HepG2 (cell line): Measurements from ENCODE around the gene APOBEC3B. TPM values are rescaled to one million over a fixed set of nuclear protein-coding genes. Genes with fewer than 3 reads are reported as not detected.
"Not testable (repeated sequence)": the region's sequence is repeated elsewhere in the genome, so short reads cannot be mapped to it uniquely, and the experiment has no call there.

ENCODE experiments used
- ATAC-seq: fragments of 200-7000 bp; cut with Tn5 transposase; 3 replicates; pipeline ENCODE4 v1.9.1; 2020; ENCODE audit warnings: mild to moderate bottlenecking, moderate library complexity
- BruUV-seq: library from RNA; stranded (reverse); fragments of 400-500 nt; replicated peaks from 2 replicates; lab custom pipeline; 2021; lab: Mats Ljungman, UMichigan
- CTCF ChIA-PET: fragments of 300-600 bp; formaldehyde crosslinking; extraction: SDS; loops from one replicate; lab custom pipeline; 2021; ENCODE audit warnings: low total read pairs, inconsistent platforms, low intra/inter-chr PET ratio; lab: Yijun Ruan, JAX
- POLR2A ChIA-PET: fragments of 350-600 bp; sonication (Branson Sonifier 250); formaldehyde crosslinking; loops from one replicate; lab custom pipeline; 2020; ENCODE audit warnings: antibody characterized with exemption, inconsistent platforms; lab: Yijun Ruan, JAX
- DNase-seq: peaks from one replicate; pipeline ENCODE4 v3.0.0-alpha.2; 2015; ENCODE audit warnings: low spot score
- FAIRE-seq: peaks from 3 replicates; lab custom pipeline; 2011; peaks lifted over from hg19 to GRCh38; lab: Jason Lieb, UNC
- H2AFZ ChIP-seq: one replicate; pipeline ENCODE4 v1.6.1; 2011; ENCODE audit warnings: low read length, inconsistent platforms
- H3K27ac ChIP-seq: fragments of 300-600 bp; 3 replicates; pipeline ENCODE4 v1.8.0; 2011; ENCODE audit warnings: mixed run types, mild to moderate bottlenecking, mixed read lengths, low read length, inconsistent platforms; ENCODE audit not compliant: insufficient read depth; ENCODE audit errors: extremely low read length
- H3K27me3 ChIP-seq, 2 experiments: fragments of 200-600 bp in 1 of 2; 2 replicates in 1 of 2; 3 replicates in 1 of 2; pipeline versions ENCODE4 v1.6.0 to v1.8.0; 2011; ENCODE audit warnings: low read length in 2 of 2, mild to moderate bottlenecking in 2 of 2, moderate library complexity in 2 of 2, inconsistent platforms in 1 of 2; ENCODE audit not compliant: insufficient read depth in 2 of 2, control insufficient read depth in 1 of 2
- H3K36me3 ChIP-seq, 2 experiments: fragments of 200-600 bp in 1 of 2; replicated peaks in 1 of 2; 2 replicates in 1 of 2; 3 replicates in 1 of 2; pipeline versions ENCODE4 v1.5.1 to v1.8.0; 2011; ENCODE audit warnings: low read length in 2 of 2, inconsistent platforms in 1 of 2; ENCODE audit not compliant: insufficient read depth in 2 of 2, control insufficient read depth in 1 of 2
- H3K4me1 ChIP-seq: 2 replicates; pipeline ENCODE4 v1.5.1; 2012; ENCODE audit warnings: low read length, inconsistent platforms; ENCODE audit not compliant: insufficient read depth
- H3K4me2 ChIP-seq: 2 replicates; pipeline ENCODE4 v1.6.0; 2011; ENCODE audit warnings: low read depth, low read length, inconsistent platforms
- H3K4me3 ChIP-seq, 3 experiments: fragments of 200-600 bp in 1 of 3; sonication (generic), shearing (Covaris generic) in 1 of 3; replicated peaks in 1 of 3; 2 replicates each; pipeline ENCODE4 v1.5.1; 2011 to 2016; ENCODE audit warnings: low read length in 3 of 3, inconsistent platforms in 2 of 3, low read depth in 2 of 3, mild to moderate bottlenecking in 2 of 3, control low read depth in 1 of 3, mixed read lengths in 1 of 3; ENCODE audit not compliant: insufficient read depth in 1 of 3
- H3K79me2 ChIP-seq: one replicate; pipeline ENCODE4 v1.6.1; 2011; ENCODE audit warnings: low read length, inconsistent platforms; ENCODE audit not compliant: insufficient read depth
- H3K9ac ChIP-seq: 2 replicates; pipeline ENCODE4 v1.6.0; 2011; ENCODE audit warnings: mild to moderate bottlenecking, low read depth, low read length, inconsistent platforms; ENCODE audit not compliant: insufficient read depth
- H3K9me3 ChIP-seq: 2 replicates; pipeline ENCODE4 v1.5.1; 2012; ENCODE audit warnings: mild to moderate bottlenecking, low read length
- H4K20me1 ChIP-seq: 2 replicates; pipeline ENCODE4 v1.6.0; 2011; ENCODE audit warnings: inconsistent platforms, mild to moderate bottlenecking, low read length, moderate library complexity; ENCODE audit not compliant: insufficient read depth
- AHR ChIP-seq: IDR thresholded peaks from 2 replicates; pipeline ENCODE4 v1.6.1; 2018; ENCODE audit warnings: missing genetic modification reagents, missing compliant biosample characterization
- DPF2 ChIP-seq: sonication (generic); formaldehyde crosslinking; IDR thresholded peaks from 2 replicates; pipeline ENCODE4 v1.4.0; 2020; ENCODE audit warnings: mild to moderate bottlenecking, low read depth, missing genetic modification reagents, borderline replicate concordance
- E2F1 ChIP-seq: sonication (generic); formaldehyde crosslinking; IDR thresholded peaks from 2 replicates; pipeline ENCODE4 v1.5.0; 2020; ENCODE audit warnings: missing genetic modification reagents
- HNF4G ChIP-seq, 2 experiments: sonication (generic) in 1 of 2; formaldehyde crosslinking in 1 of 2; IDR thresholded peaks; 2 replicates each; pipeline versions ENCODE4 v1.4.0 to v1.6.1; 2011 to 2020; ENCODE audit warnings: borderline replicate concordance in 2 of 2, low read depth in 2 of 2, mild to moderate bottlenecking in 2 of 2, low read length in 1 of 2, missing genetic modification reagents in 1 of 2, moderate library complexity in 1 of 2
- HNRNPL ChIP-seq: fragments of 200-400 bp; formaldehyde crosslinking; IDR thresholded peaks from 2 replicates; pipeline ENCODE4 v1.6.1; 2017; ENCODE audit warnings: mild to moderate bottlenecking, low read depth, low read length
- NBN ChIP-seq: fragments of 450-650 bp; conservative IDR thresholded peaks from 2 replicates; pipeline ENCODE4 v1.6.1; 2017
- PAXIP1 ChIP-seq: sonication (generic); formaldehyde crosslinking; conservative IDR thresholded peaks from 2 replicates; pipeline ENCODE4 v1.4.0; 2020; ENCODE audit warnings: mild to moderate bottlenecking, missing genetic modification reagents, moderate library complexity
- RXRA ChIP-seq: sonication (generic); formaldehyde crosslinking; IDR thresholded peaks from 2 replicates; pipeline ENCODE4 v1.5.1; 2020; ENCODE audit warnings: missing genetic modification reagents
- U2AF1 ChIP-seq: fragments of 200-400 bp; formaldehyde crosslinking; optimal IDR thresholded peaks from 2 replicates; pipeline ENCODE3; 2017; ENCODE audit warnings: mild to moderate bottlenecking, low read depth, low read length
- XRCC5 ChIP-seq: fragments of 200-400 bp; formaldehyde crosslinking; optimal IDR thresholded peaks from 2 replicates; pipeline ENCODE3; 2017; ENCODE audit warnings: mild to moderate bottlenecking, low read length
- ZFP37 ChIP-seq: sonication (generic); formaldehyde crosslinking; IDR thresholded peaks from 2 replicates; pipeline ENCODE4 v1.4.0; 2020; ENCODE audit warnings: missing genetic modification reagents, borderline replicate concordance
- ZNF17 ChIP-seq: sonication (generic); formaldehyde crosslinking; IDR thresholded peaks from 2 replicates; pipeline ENCODE4 v1.5.0; 2020; ENCODE audit warnings: mild to moderate bottlenecking, missing genetic modification reagents
- ZNF580 ChIP-seq: IDR thresholded peaks from 2 replicates; pipeline ENCODE4 v1.6.1; 2016; ENCODE audit warnings: low read depth, borderline replicate concordance
- WGBS: methylation state at CpG from one replicate; pipeline ENCODE4 v1.1.6; 2017; ENCODE audit warnings: low lambda C conversion rate; 5-methylcytosine and 5-hydroxymethylcytosine counted together
- in situ Hi-C: cut with HindIII; loops from 2 replicates; pipeline ENCODE4 v1.10.0; 2017; ENCODE audit warnings: low pct_unique_long_range_greater_than_20kb; ENCODE audit not compliant: extremely low pct_ligation_motif_present
- intact Hi-C: fragments of 100-400 bp; cut with micrococcal nuclease; formaldehyde crosslinking; loops from one replicate; pipeline ENCODE4 v1.10.0; 2022; ENCODE audit not compliant: unreplicated experiment
- polyA plus RNA-seq, 8 experiments: library from polyadenylated mRNA; depleted of rRNA in 3 of 8; stranded (reverse) in 7 of 8; unstranded in 1 of 8; fragments of >200 nt; fragmentation: Illumina TruSeq in 4 of 8; extraction: Trizol in 4 of 8; gene quantifications; 2 replicates each; pipeline versions ENCODE4 v1.2.1 to v1.2.3, GENCODE V29; 2011 to 2016; ENCODE audit warnings: low read depth in 4 of 8, missing spikeins in 1 of 8, mixed read lengths in 1 of 8; ENCODE audit not compliant: insufficient read depth in 1 of 8
- total RNA-seq, 5 experiments: library from RNA; depleted of rRNA; stranded (reverse); fragments of >200 nt; fragmentation: Illumina TruSeq; extraction: Trizol; gene quantifications; 2 replicates each; pipeline ENCODE4 v1.2.3, GENCODE V29; 2016; ENCODE audit warnings: low read depth in 1 of 5

Gene APOBEC3B
- total and polyA plus RNA-seq, 2 of the 13 experiments (the other 11 are each of a cell fraction or from before 2014, with no cell fraction given), result 6.7 to 8.8 TPM

GRCh38 chr22:38963291-38963738 lies 18.8 kb upstream of the APOBEC3B start:
- in situ Hi-C loops, BruUV-seq: not testable (repeated sequence)

GRCh38 chr22:38963872-38964271 lies 18.3 kb upstream of the APOBEC3B start:
- intact Hi-C loops, result no loop called here
- FAIRE-seq (peak; percentile 87), DNase-seq (peak; percentile 68), ATAC-seq (peak; percentile 85)
- BruUV-seq, result no TSS peak
- 0% methylated on average over 7 of the region's 9 CpGs for WGBS
- no peaks in the 10 kb centered on the region for H4K20me1 ChIP-seq
- in situ Hi-C loops, result no loop called here
- no peaks in the 10 kb centered on the region for H3K9me3 ChIP-seq
- no peak overlapping the region for H3K27ac ChIP-seq
- ChIA-PET POLR2A (no interaction called here), CTCF (no interaction called here)
- H3K9ac ChIP-seq, result no peak overlapping the region
- peaks cover 26% of the 10 kb centered on the region for H3K4me1 ChIP-seq
- H3K79me2 ChIP-seq, result no peaks in the 10 kb centered on the region
- peaks cover 6 to 23% of the 10 kb centered on the region in 2 experiments; a peak in 4 of 5 replicates for H3K27me3 ChIP-seq
- no peak overlapping the region for H2AFZ ChIP-seq
- H3K4me2 ChIP-seq, result peak overlapping the region; percentile 75
- H3K4me3 ChIP-seq, result peak overlapping the region in 1 of 3 experiments; percentile 48; a peak in 2 of 6 replicates
- H3K36me3 ChIP-seq, result no peaks in the 10 kb centered on the region
- no peak for TF ChIP-seq ZFP37
- TF ChIP-seq AHR (CRISPR knock-in tag), result no peak
- peak; percentile 45 for TF ChIP-seq XRCC5
- 0 out of 2 replicates have a peak, but pooled peaks have one; percentile 24 for TF ChIP-seq HNRNPL
- no peak for TF ChIP-seq ZNF580 (CRISPR knock-in tag)
- no peak for TF ChIP-seq U2AF1
- TF ChIP-seq RXRA (CRISPR knock-in tag), result 0 out of 2 replicates have a peak, but pooled peaks have one; percentile 28
- TF ChIP-seq E2F1 (CRISPR knock-in tag), result no peak
- TF ChIP-seq ZNF17 (CRISPR knock-in tag), result no peak
- peak; percentile 85 for TF ChIP-seq HNF4G (IDR thresholded peaks at IDR 0.05; ENCODE audit: borderline replicate concordance, low read depth, low read length)
- peak; percentile 81 for TF ChIP-seq HNF4G (CRISPR knock-in tag; IDR thresholded peaks at IDR 0.05; ENCODE audit: borderline replicate concordance, low read depth)
- 0 out of 2 replicates have a peak, but pooled peaks have one; percentile 20 for TF ChIP-seq NBN
- peak; percentile 59; the same call in 1 of the 2 replicates for TF ChIP-seq PAXIP1 (CRISPR knock-in tag)
- 0 out of 2 replicates have a peak, but pooled peaks have one; percentile 18 for TF ChIP-seq DPF2 (CRISPR knock-in tag)

More at GRCh38 chr22:38963291-38963738, 18.8 kb upstream of the APOBEC3B start:
- POLR2A ChIA-PET, H3K36me3 ChIP-seq, H3K79me2 ChIP-seq, intact Hi-C loops, H2AFZ ChIP-seq, DNase-seq, CTCF ChIA-PET, H3K9ac ChIP-seq, H3K9me3 ChIP-seq, FAIRE-seq, H4K20me1 ChIP-seq, H3K27ac ChIP-seq: not testable (repeated sequence)
- Histone ChIP-seq H3K4me3 (peak overlapping the region in 1 of 3 experiments; percentile 48; a peak in 1 of 6 replicates), H3K27me3 (peaks cover 6 to 20% of the 10 kb centered on the region in 2 experiments; a peak in 4 of 5 replicates), H3K4me1 (peaks cover 26% of the 10 kb centered on the region), H3K4me2 (peak overlapping the region; percentile 75)
- peak; percentile 70 for ATAC-seq
- WGBS, result 0% methylated on average over 1 of the region's 11 CpGs
